GM23248 (cell line): Measurements from ENCODE around the gene CFAP73. TPM values are rescaled to one million over a fixed set of nuclear protein-coding genes. Genes with fewer than 3 reads are reported as not detected.

ENCODE experiments used
- DNase-seq: peaks from one replicate; pipeline ENCODE4 v3.0.0-alpha.2; 2015
- H2AFZ ChIP-seq: fragments of 200-600 bp; sonication (generic); 2 replicates; pipeline ENCODE4 v1.6.1; 2016; ENCODE audit warnings: antibody characterized with exemption
- H3F3A ChIP-seq: fragments of 200-600 bp; sonication (generic); 2 replicates; pipeline ENCODE4 v1.6.1; 2016; ENCODE audit warnings: mild to moderate bottlenecking, antibody characterized with exemption, mixed run types; ENCODE audit not compliant: insufficient read depth
- H3K27ac ChIP-seq: fragments of 200-600 bp; sonication (generic); 2 replicates; pipeline ENCODE4 v1.5.1; 2016; ENCODE audit warnings: mild to moderate bottlenecking
- H3K27me3 ChIP-seq: fragments of 200-600 bp; sonication (generic); replicated peaks from 2 replicates; pipeline ENCODE4 v1.6.1; 2016; ENCODE audit warnings: mild to moderate bottlenecking; ENCODE audit not compliant: insufficient read depth
- H3K36me3 ChIP-seq: fragments of 200-600 bp; sonication (generic); 2 replicates; pipeline ENCODE4 v1.6.1; 2016; ENCODE audit warnings: low read depth, mild to moderate bottlenecking
- H3K4me1 ChIP-seq: fragments of 200-600 bp; sonication (generic); 2 replicates; pipeline ENCODE4 v1.6.1; 2016; ENCODE audit warnings: mild to moderate bottlenecking; ENCODE audit not compliant: insufficient read depth
- H3K4me2 ChIP-seq: fragments of 200-600 bp; sonication (generic); one replicate; pipeline ENCODE4 v1.6.1; 2016; ENCODE audit warnings: mild to moderate bottlenecking; ENCODE audit not compliant: unreplicated experiment
- H3K4me3 ChIP-seq: fragments of 200-600 bp; sonication (generic); 2 replicates; pipeline ENCODE4 v1.5.1; 2016; ENCODE audit warnings: mild to moderate bottlenecking
- H3K79me2 ChIP-seq: fragments of 200-600 bp; sonication (generic); 2 replicates; pipeline ENCODE4 v1.6.1; 2016; ENCODE audit warnings: mild to moderate bottlenecking; ENCODE audit not compliant: insufficient read depth
- H3K9ac ChIP-seq: fragments of 200-600 bp; sonication (generic); 2 replicates; pipeline ENCODE4 v1.6.1; 2016; ENCODE audit warnings: mild to moderate bottlenecking
- H3K9me2 ChIP-seq: fragments of 200-600 bp; sonication (generic); 2 replicates; pipeline ENCODE4 v1.6.1; 2016; ENCODE audit warnings: mixed run types, mild to moderate bottlenecking, moderate library complexity; ENCODE audit not compliant: insufficient read depth
- H3K9me3 ChIP-seq: fragments of 200-600 bp; sonication (generic); one replicate; pipeline ENCODE4 v1.6.1; 2017; ENCODE audit warnings: low read depth
- H4K20me1 ChIP-seq: fragments of 200-600 bp; sonication (generic); 2 replicates; pipeline ENCODE4 v1.6.0; 2016; ENCODE audit not compliant: insufficient read depth
- EZH2 ChIP-seq: fragments of 200-600 bp; sonication (generic); IDR thresholded peaks from 2 replicates; pipeline ENCODE4 v1.6.1; 2018; ENCODE audit warnings: antibody characterized with exemption, mild to moderate bottlenecking; ENCODE audit not compliant: insufficient read depth, poor library complexity, severe bottlenecking
- EZH2phosphoT487 ChIP-seq: fragments of 200-600 bp; sonication (generic); IDR thresholded peaks from 2 replicates; pipeline ENCODE4 v1.6.1; 2018; ENCODE audit warnings: antibody characterized with exemption, moderate library complexity, mild to moderate bottlenecking, low read depth; ENCODE audit not compliant: insufficient read depth
- WGBS, 2 experiments: methylation state at CpG; one replicate each; pipeline ENCODE4 v1.1.6; 2015 to 2017; ENCODE audit warnings: low lambda C conversion rate in 2 of 2, low coverage in 1 of 2; ENCODE audit errors: missing lambda C conversion rate in 2 of 2; 5-methylcytosine and 5-hydroxymethylcytosine counted together
- in situ Hi-C: fragments of 300-500 bp; cut with MboI; formaldehyde crosslinking; loops from 2 replicates; pipeline ENCODE4 v1.15.0; 2020
- microRNA-seq: library from miRNA; unstranded; fragments of <30 nt; microRNA quantifications from one replicate; pipeline ENCODE4, GENCODE V29; 2016; ENCODE audit warnings: borderline number of aligned reads
- polyA plus RNA-seq: library from polyadenylated mRNA; unstranded; fragments of >200 nt; fragmentation: Nextera tagmentation; extraction: Ambion mirVana; gene quantifications from 2 replicates; pipeline ENCODE4 v1.2.1, GENCODE V29; 2016
- small RNA-seq: library from RNA; depleted of rRNA; stranded (forward); fragments of <200 nt; gene quantifications from one replicate; pipeline ENCODE3, GENCODE V24; 2014; ENCODE audit warnings: low read depth, low replicate concordance
- total RNA-seq: library from RNA; depleted of rRNA; stranded (reverse); fragments of >200 nt; shearing (Covaris generic); gene quantifications from 2 replicates; pipeline ENCODE4 v1.2.3, GENCODE V29; 2014; rRNA removed

The CFAP73 gene
- total and polyA plus RNA-seq, 2 experiments from 2014 or later = not detected

- H3K27ac ChIP-seq = no peak overlapping the region
- peaks cover 6% of the 10 kb centered on the region; the same call in 1 of the 2 replicates for H3K4me1 ChIP-seq
- no peaks in the 10 kb centered on the region for H3K27me3 ChIP-seq
- WGBS, 2 experiments = 75 to 84% methylated on average over 6 of the region's 6 CpGs
- in situ Hi-C loops = no loop called here
- H3K36me3 ChIP-seq = no peaks in the 10 kb centered on the region
- H3K4me3 ChIP-seq = no peak overlapping the region
- no peak for TF ChIP-seq EZH2phosphoT487
- TF ChIP-seq EZH2 = no peak
- no peak overlapping the region for H2AFZ ChIP-seq
- H3K79me2 ChIP-seq = no peaks in the 10 kb centered on the region
- H3K9me2 ChIP-seq = no peaks in the 10 kb centered on the region
- H3K9me3 ChIP-seq = no peaks in the 10 kb centered on the region
- H3K4me2 ChIP-seq = no peak overlapping the region
- H3F3A ChIP-seq = no peaks in the 10 kb centered on the region
- no peak overlapping the region for H3K9ac ChIP-seq
- no peak for DNase-seq
- H4K20me1 ChIP-seq = no peaks in the 10 kb centered on the region
Measured at GRCh38 chr12:113207613-113208040, 58.1 kb downstream of the CFAP73 start.

GRCh38 chr12:113208041-113208934 is 58.8 kb downstream of the CFAP73 start:
- WGBS, 2 experiments = 79 to 84% methylated on average over 10 of the region's 10 CpGs
- Histone ChIP-seq H3K36me3 (no peaks in the 10 kb centered on the region), H4K20me1 (no peaks in the 10 kb centered on the region), H3K9me2 (no peaks in the 10 kb centered on the region), H3K27me3 (no peaks in the 10 kb centered on the region), H3K27ac (no peak overlapping the region), H3K4me2 (no peak overlapping the region), H3F3A (peaks cover 4% of the 10 kb centered on the region; the same call in 1 of the 2 replicates), H3K4me1 (peaks cover 6% of the 10 kb centered on the region; the same call in 1 of the 2 replicates), H2AFZ (no peak overlapping the region), H3K4me3 (no peak overlapping the region), H3K9me3 (no peaks in the 10 kb centered on the region), H3K79me2 (no peaks in the 10 kb centered on the region), H3K9ac (no peak overlapping the region)
- in situ Hi-C loops = no loop called here
- peak; percentile 30 for DNase-seq
- TF ChIP-seq EZH2 = no peak
- 0 out of 2 replicates have a peak, but pooled peaks have one; percentile 33 for TF ChIP-seq EZH2phosphoT487

Small RNAs within 50 kb of the gene (microRNA-seq; reads per million reads assigned to microRNA genes)
- gene MIR7106 = not detected

Small RNAs within 50 kb of the gene (small RNA-seq; reads per million reads assigned to genes)
- not detected for gene MIR7106
- gene RF00019 = not detected

Other genes with a start within 250 kb of the CFAP73 start
- gene OAS1, start 242.8 kb upstream of the CFAP73 start, total RNA-seq = not detected in 2 replicates
- gene OAS1, start 242.8 kb upstream of the CFAP73 start, polyA plus RNA-seq = 0.10 TPM in 1 of 2 replicates, not detected in the other
- gene OAS3, start 211.2 kb upstream of the CFAP73 start, total RNA-seq = 0.22 and 0.38 TPM in 2 replicates
- 0.35 and 0.63 TPM in 2 replicates for gene OAS3, start 211.2 kb upstream of the CFAP73 start, polyA plus RNA-seq
- 0.54 and 1.0 TPM in 2 replicates for gene OAS2, start 171.2 kb upstream of the CFAP73 start, total RNA-seq
- gene OAS2, start 171.2 kb upstream of the CFAP73 start, polyA plus RNA-seq = 0.56 and 1.4 TPM in 2 replicates
- not detected in 2 replicates for gene DTX1, start 93.0 kb upstream of the CFAP73 start, total RNA-seq
- gene DTX1, start 93.0 kb upstream of the CFAP73 start, polyA plus RNA-seq = not detected in 2 replicates
- not detected in 2 replicates for gene RASAL1, start 14.0 kb upstream of the CFAP73 start, total RNA-seq
- gene RASAL1, start 14.0 kb upstream of the CFAP73 start, polyA plus RNA-seq = not detected in 2 replicates
- 34.9 and 44.5 TPM in 2 replicates for gene DDX54, start 35.8 kb downstream of the CFAP73 start, total RNA-seq
- 27.7 and 28.1 TPM in 2 replicates for gene DDX54, start 35.8 kb downstream of the CFAP73 start, polyA plus RNA-seq
- 16.2 and 19.2 TPM in 2 replicates for gene RITA1, start 36.0 kb downstream of the CFAP73 start, total RNA-seq
- gene RITA1, start 36.0 kb downstream of the CFAP73 start, polyA plus RNA-seq = 12.5 and 15.6 TPM in 2 replicates
- gene TPCN1, start 71.7 kb downstream of the CFAP73 start, total RNA-seq = 9.0 and 11.6 TPM in 2 replicates
- 15.9 and 17.6 TPM in 2 replicates for gene TPCN1, start 71.7 kb downstream of the CFAP73 start, polyA plus RNA-seq
- 5.8 and 6.6 TPM in 2 replicates for gene SLC8B1, start 185.4 kb downstream of the CFAP73 start, total RNA-seq
- gene SLC8B1, start 185.4 kb downstream of the CFAP73 start, polyA plus RNA-seq = 9.0 and 10.9 TPM in 2 replicates
- gene PLBD2, start 208.9 kb downstream of the CFAP73 start, total RNA-seq = 38.5 and 43.6 TPM in 2 replicates
- gene PLBD2, start 208.9 kb downstream of the CFAP73 start, polyA plus RNA-seq = 58.5 and 64.9 TPM in 2 replicates